NCI-H510A (cell line): ENCODE results near the gene KRT38.
A peak's percentile ranks its signal among the peaks of the same experiment; 100 is the strongest.
"Not testable (repeated sequence)": the region's sequence is repeated elsewhere in the genome, so short reads cannot be mapped to it uniquely, and the experiment has no call there.

Experiments
- DNase-seq: peaks from one replicate; lab custom pipeline; 2025; lab: John Stamatoyannopoulos, UW

The KRT38 gene

GRCh38 chr17:41457676-41458075, 16.9 kb upstream of the KRT38 start:
- DNase-seq: no peak

DNA sequence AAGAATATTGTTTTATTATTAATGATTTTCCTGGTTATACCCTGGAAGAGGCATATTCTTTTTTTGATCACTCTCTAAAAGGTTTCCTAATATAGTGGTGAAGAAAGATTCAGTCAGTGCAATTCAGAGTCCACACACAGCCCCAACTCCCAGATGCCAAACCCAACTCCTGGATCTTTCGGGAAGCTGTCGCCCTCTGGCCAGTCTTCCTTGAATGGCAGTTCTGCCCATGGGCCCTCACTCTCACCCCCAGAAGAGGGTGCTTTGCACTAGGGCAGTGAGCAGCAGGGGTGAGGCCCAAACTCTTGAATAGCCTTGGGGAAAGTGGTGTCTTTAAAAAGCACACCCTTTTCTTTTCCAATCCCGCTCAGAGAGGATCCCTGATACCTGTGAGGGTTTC, 15.4 kb upstream of the KRT38 start:
- no peak for DNase-seq

- DNase-seq: no peak
These were observed 14.5 kb upstream of the KRT38 start for GRCh38 chr17:41455236-41455635.

- no peak for DNase-seq
These were observed 12.3 kb upstream of the KRT38 start for GRCh38 chr17:41453066-41453465.

GRCh38 chr17:41452281-41452680, 11.5 kb upstream of the KRT38 start:
- DNase-seq: no peak

- DNase-seq: no peak
These were observed 10.5 kb upstream of the KRT38 start for GRCh38 chr17:41451154-41451728.

GRCh38 chr17:41449008-41449407, 8.2 kb upstream of the KRT38 start:
- no peak for DNase-seq

GRCh38 chr17:41448506-41448905, 7.7 kb upstream of the KRT38 start:
- no peak for DNase-seq

DNA sequence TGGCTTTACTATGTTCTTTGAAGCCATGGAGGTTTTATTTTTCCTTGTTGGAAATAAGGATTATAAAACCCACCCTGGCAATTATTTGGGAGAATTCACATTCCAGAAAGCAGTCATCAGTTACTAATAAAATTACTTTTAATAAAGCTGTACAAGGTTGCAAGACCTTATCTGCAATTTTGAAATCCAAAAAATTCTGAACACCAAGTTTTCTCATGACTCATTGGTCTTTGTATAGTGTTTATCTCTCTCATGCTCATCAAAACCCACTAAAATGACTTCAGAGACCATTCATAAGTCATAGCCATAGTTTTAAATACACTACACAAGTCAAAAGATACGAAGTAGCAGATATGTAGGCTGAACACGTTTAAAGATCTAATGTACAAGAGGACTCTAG, 6.0 kb upstream of the KRT38 start:
- DNase-seq: no peak

GRCh38 chr17:41444640-41445039, 3.9 kb upstream of the KRT38 start:
- no peak for DNase-seq

- no peak for DNase-seq
These were observed 3.4 kb upstream of the KRT38 start for GRCh38 chr17:41444186-41444585.

DNA sequence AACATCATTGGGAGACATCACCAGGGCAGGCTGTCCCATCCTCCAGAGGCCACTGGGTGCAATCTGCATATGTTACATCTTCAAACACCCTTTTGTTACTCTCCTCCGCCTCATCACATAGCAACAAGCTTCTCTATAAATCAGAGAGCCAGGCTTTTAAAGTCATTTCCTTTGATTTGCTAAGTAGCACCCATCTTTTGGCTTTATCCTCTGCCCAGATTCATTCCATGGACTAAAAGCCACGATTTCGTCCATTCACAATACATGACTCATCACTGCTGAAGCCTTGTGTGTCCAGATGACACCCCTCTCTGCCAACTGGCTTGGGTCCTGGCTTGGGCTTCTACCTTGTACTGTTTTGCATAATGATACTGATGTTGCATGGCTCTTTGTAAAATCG, 2.0 kb upstream of the KRT38 start:
- no peak for DNase-seq

DNA sequence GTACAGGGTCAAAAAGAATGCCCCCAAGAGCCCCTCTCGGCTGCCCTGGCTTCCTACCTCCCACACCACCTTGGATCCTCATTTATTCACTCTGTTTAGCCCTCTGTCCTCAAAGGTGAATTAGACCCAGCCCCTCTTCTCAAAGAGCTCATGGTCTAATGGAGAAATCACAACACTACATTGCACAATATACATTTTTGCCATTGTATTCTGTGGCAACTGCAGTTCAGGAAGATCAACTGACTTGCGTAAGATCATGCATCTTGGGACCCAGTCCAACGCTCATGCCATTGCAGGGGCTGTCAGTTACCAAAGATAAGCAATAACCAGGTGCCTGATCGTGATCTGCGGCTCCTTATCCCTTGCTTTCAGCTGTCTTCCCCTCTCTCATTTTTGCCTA, 1.4 kb downstream of the KRT38 start:
- no peak for DNase-seq

DNA sequence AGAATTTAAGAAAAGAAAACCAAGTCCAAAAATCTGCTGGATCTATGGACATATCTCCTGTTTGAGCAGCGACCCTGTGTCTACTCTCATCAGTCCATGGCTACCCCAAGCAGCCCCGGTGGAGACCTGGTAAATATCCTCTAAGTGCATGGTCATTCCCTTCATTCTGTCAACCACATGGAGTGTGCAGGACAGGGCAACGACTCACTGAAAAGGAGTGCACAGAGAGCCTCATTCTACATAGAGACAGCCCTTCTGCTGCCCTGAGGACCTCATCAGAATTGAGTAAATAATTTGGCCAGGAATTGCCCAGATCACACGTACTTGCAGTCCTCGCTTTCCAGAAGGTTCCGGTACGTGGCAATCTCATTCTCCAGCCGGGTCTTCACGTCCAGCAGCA, 3.0 kb downstream of the KRT38 start:
- no peak for DNase-seq

DNA sequence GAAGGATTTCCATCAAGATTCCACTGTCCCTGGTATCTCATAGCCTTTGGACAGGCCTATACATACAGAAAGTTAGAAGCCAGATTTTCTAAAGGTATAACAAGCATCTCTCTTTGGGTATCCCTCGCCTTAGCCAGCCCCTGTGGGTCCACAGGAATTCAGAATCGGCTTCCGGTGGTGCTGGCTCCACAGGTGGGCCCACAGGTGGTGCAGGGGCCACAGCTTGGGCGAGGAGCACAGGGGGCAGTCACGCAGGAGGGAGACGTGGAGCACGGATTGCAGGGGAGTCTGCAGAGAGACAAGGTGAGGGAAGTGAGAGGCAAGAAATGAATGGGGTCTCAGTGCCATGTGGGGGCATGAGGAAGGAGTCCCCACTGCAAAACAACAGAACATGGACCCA, 3.5 kb downstream of the KRT38 start:
- DNase-seq: no peak

DNA sequence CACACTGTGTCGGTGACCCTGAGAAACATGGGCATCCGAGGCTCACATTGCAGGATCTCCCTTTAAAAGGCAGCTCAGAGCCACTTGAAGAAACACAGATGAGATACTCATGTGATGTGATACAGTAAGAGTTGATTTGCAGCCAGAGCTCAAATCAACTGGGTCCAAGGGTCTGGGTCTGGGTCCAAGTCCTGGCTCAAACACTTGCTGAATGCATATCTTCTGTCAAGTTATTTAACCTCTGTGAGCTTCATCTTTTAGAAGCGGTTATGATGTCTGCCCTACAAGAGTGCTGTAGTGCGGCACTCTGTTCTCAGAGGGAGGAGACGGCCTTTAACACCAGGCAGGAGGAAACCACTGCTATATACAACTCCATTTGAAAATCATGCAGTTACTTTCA, 6.4 kb downstream of the KRT38 start:
- no peak for DNase-seq

DNA sequence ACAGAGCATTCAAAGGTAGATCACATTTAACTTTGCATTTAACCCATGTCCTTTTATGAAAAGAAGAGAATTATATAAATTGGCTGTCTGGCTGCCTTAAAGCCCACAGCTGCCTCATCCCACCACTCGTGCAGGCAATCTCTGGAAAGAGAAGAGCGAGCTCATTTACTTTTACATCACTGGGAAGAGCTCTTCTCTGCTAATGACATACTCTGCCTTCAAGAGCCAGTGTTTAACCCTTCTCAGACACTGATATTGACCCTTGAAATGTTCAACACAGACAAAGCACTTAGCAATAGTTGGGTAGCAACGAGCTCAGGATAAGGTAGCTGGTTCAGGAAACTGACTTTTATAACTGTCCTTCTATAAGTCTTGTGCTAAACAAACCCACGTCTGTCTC, 6.8 kb downstream of the KRT38 start:
- peak; percentile 46 for DNase-seq

DNA sequence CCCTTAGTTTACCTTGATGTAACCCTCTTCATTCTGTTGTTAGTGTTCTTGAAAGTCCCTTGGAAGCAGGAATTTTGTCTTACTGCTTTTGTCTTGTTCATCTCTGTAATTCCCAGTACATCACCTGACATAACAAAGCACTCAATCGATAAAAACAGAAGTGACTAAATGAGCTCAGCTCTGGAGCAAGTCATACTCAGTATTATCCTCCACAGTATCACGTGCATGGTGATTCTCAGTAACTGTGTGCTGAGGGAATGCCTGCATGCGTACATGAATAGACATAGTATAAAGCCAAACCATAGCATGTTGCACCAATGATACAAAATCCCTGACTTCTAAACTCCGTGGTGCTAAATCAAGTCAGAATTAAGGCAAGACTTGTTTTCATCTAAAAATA, 7.2 kb downstream of the KRT38 start:
- DNase-seq: no peak

DNA sequence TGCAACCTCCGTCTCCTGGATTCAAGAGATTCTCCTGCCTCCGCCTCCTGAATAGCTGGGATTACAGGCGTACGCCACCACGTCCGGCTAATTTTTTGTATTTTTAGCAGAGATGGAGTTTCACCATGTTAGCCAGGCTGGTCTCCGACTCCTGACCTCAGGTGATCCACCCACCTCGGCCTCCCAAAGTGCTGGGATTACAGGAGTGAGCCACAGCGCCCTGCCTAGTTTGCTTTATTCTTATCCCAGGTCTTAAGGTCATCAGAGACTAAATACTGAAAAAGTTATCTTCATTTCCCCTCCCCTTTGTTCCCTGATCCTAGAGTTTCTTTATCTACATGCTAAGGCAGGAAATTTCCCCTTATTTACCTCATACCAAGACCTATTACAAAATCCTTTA, 10.4 kb downstream of the KRT38 start:
- DNase-seq: not testable (repeated sequence)

DNA sequence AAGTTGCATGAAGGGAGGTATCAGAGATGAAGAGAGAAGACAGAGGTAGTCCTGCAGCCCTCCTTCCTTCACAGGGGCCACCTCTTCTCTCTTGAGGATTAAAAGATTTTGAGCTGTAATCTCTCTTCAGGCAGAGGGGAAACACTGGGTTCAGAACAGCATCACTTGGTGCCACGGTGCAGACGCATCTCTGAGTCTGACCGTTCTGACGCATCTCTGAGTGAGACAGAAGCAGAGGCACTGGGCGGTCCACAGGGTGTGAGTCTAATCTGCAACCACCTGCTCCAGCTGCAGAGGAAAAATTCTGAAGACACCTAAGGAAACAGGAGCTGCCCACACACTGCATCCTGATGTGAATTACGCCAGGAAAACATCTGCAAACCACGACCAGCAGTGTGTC, 11.1 kb downstream of the KRT38 start:
- DNase-seq: no peak

GRCh38 chr17:41428591-41429291, 12.0 kb downstream of the KRT38 start:
- no peak for DNase-seq

GRCh38 chr17:41424111-41424635, 16.6 kb downstream of the KRT38 start, which contains the start of gene KRT37:
TSS of gene KRT37 (minus strand) at chr17:41424585. CDS start at chr17:41424523, 62 bp downstream.
- no peak for DNase-seq

DNA sequence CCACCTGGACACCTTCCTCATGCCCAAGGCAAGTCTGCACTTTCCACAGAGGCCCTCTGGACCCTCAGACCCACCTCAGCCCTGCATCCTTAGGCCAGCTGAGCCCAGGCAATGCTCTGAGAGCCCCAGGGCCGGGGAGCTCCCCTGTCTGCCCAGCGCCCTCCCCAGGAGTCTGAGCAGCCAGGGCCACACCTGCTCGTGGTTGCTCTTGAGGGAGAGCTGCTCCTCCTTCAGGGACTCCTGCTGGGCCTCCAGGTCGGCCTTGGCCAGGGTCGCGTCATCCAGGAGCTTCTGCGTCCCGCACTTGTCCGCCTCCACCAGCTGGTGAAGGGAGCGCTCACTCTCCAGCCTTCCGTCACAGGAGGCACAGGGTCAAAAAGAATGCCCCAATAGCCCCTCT, 18.2 kb downstream of the KRT38 start:
- DNase-seq: not testable (repeated sequence)

DNA sequence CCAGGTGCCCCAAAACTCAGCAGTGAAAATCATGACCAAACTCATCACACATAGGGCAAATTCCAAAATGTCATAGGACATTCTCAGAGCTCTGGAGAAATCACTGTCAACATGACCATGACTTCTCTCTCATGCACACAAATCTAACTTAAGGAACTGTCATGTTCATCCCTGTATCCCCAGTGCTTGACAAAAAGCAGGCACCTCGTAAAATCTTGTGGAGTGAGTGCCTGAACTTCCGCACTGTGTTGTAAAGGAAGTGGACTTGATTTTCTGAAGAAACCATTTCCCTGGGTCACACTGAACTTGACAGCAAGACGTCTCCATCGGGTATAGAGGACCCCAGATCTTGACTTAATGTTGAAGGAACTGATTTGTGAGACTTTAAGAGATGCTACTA, 19.2 kb downstream of the KRT38 start:
- no peak for DNase-seq
